ENCODE results near the gene OTOP1. TPM values are rescaled to one million over a fixed set of nuclear protein-coding genes. Genes with fewer than 3 reads are reported as not detected.
"Not testable (repeated sequence)": the region's sequence is repeated elsewhere in the genome, so short reads cannot be mapped to it uniquely, and the experiment has no call there.

OTOP1 gene
- total and polyA plus RNA-seq, 2 experiments from 2014 or later, result not detected

- no peak for TF ChIP-seq ZNF462 (CRISPR knock-in tag; IDR thresholded peaks at IDR 0.05)
- no peak for TF ChIP-seq EZH2 (IDR thresholded peaks at IDR 0.05; ENCODE audit: low read depth, unreplicated experiment)
Measured at GRCh38 chr4:4259484-4260100, 32.9 kb upstream of the OTOP1 start (continued).

- H3K4me3 Mint-ChIP-seq; H3K27ac ChIP-seq (ENCODE audit: low read depth); H3K27me3 Mint-ChIP-seq (ENCODE audit: insufficient read depth, low read depth, poor library complexity); H3F3A ChIP-seq (replicated peaks; ENCODE audit: low read depth); H3K36me3 Mint-ChIP-seq (ENCODE audit: low read depth); H3K4me1 Mint-ChIP-seq; DNase-seq (ENCODE audit: low spot score); H3K4me2 ChIP-seq; H3K79me2 ChIP-seq (replicated peaks; ENCODE audit: insufficient read depth); H3K4me1 ChIP-seq (ENCODE audit: insufficient read depth); H3K36me3 ChIP-seq (ENCODE audit: insufficient read depth); H3K9me3 Mint-ChIP-seq; H3K27ac Mint-ChIP-seq; H3K27me3 ChIP-seq (ENCODE audit: insufficient read depth); H3K9me2 ChIP-seq (ENCODE audit: insufficient read depth); ATAC-seq; H3K4me3 ChIP-seq; H2AFZ ChIP-seq; H4K20me1 ChIP-seq (replicated peaks; ENCODE audit: insufficient read depth): not testable (repeated sequence)
Measured at GRCh38 chr4:4257705-4258104, 31.0 kb upstream of the OTOP1 start.

GRCh38 chr4:4256799-4257198 lies 30.1 kb upstream of the OTOP1 start:
- no peak overlapping the region for H3K27ac ChIP-seq (ENCODE audit: low read depth)
- DNase-seq (ENCODE audit: low spot score) (peak; percentile 7), ATAC-seq (peak; percentile 64)
- H3K27me3 ChIP-seq (ENCODE audit: insufficient read depth), result peaks cover 2% of the 10 kb centered on the region; the same call in 1 of the 2 replicates
- H3K9me2 ChIP-seq (ENCODE audit: insufficient read depth), result no peaks in the 10 kb centered on the region
- H3K4me2 ChIP-seq, result no peak overlapping the region
- TF ChIP-seq ETS1 (IDR thresholded peaks at IDR 0.05), result no peak
- no peak overlapping the region for H3K4me3 ChIP-seq
- H4K20me1 ChIP-seq (replicated peaks; ENCODE audit: insufficient read depth), result no peaks in the 10 kb centered on the region
- H2AFZ ChIP-seq, result no peak overlapping the region
- H3K36me3 ChIP-seq (ENCODE audit: insufficient read depth), result no peaks in the 10 kb centered on the region
- Mint-ChIP-seq H3K9me3 (no peaks in the 10 kb centered on the region), H3K4me3 (no peak overlapping the region), H3K36me3 (ENCODE audit: low read depth) (no peaks in the 10 kb centered on the region), H3K27me3 (ENCODE audit: insufficient read depth, low read depth, poor library complexity) (peaks cover 6% of the 10 kb centered on the region), H3K27ac (no peak overlapping the region), H3K4me1 (no peaks in the 10 kb centered on the region)
- H3F3A ChIP-seq (replicated peaks; ENCODE audit: low read depth), result no peaks in the 10 kb centered on the region
- no peaks in the 10 kb centered on the region for H3K79me2 ChIP-seq (replicated peaks; ENCODE audit: insufficient read depth)
- no peaks in the 10 kb centered on the region for H3K4me1 ChIP-seq (ENCODE audit: insufficient read depth)
